ENCODE measurements around the gene DHCR24. TPM values are rescaled to one million over a fixed set of nuclear protein-coding genes. Genes with fewer than 3 reads are reported as not detected.
A peak's percentile ranks its signal among the peaks of the same experiment; 100 is the strongest.
"Not testable (repeated sequence)": the region's sequence is repeated elsewhere in the genome, so short reads cannot be mapped to it uniquely, and the experiment has no call there.

The DHCR24 gene
- total RNA-seq, 1 donor from 2014 or later = 16.6 TPM

GRCh38 chr1:54885237-54885679, 1.7 kb downstream of the DHCR24 start:
- Histone ChIP-seq H3K9me3 (no peaks in the 10 kb centered on the region), H3K4me1 (peaks cover 0 to 5% of the 10 kb centered on the region in 2 donors), H3K27me3 (no peaks in the 10 kb centered on the region), H3K27ac (no peak overlapping the region), H3K4me3 (peak overlapping the region in 1 of 2 donors; percentile 90), H3K36me3 (peaks cover 0 to 2% of the 10 kb centered on the region in 2 donors)
- no peak for DNase-seq (ENCODE audit: low spot score in 2 of 2)
- no peak for TF ChIP-seq CTCF (IDR thresholded peaks at IDR 0.05)
- intact Hi-C loops (cut with DNase I) = loop anchor here (5.0 kb wide), 2 partner anchors 62 to 478 kb away; partner anchors contain the start of gene SSBP3

GRCh38 chr1:54884768-54885167, 2.2 kb downstream of the DHCR24 start:
- Histone ChIP-seq H3K27me3 (no peaks in the 10 kb centered on the region), H3K4me3 (no peak overlapping the region), H3K4me1 (peaks cover 0 to 5% of the 10 kb centered on the region in 2 donors), H3K9me3 (peaks cover 0 to 4% of the 10 kb centered on the region in 2 donors), H3K36me3 (peaks cover 0 to 3% of the 10 kb centered on the region in 2 donors), H3K27ac (no peak overlapping the region)
- intact Hi-C loops (cut with DNase I) = loop anchor here (5.0 kb wide), 2 partner anchors 63 to 477 kb away; partner anchors contain the start of gene SSBP3
- no peak for DNase-seq (ENCODE audit: low spot score in 2 of 2)
- TF ChIP-seq CTCF (IDR thresholded peaks at IDR 0.05) = no peak

- H3K27me3 ChIP-seq = no peaks in the 10 kb centered on the region
- H3K27ac ChIP-seq = no peak overlapping the region
- TF ChIP-seq CTCF (IDR thresholded peaks at IDR 0.05) = no peak
- H3K9me3 ChIP-seq = peaks cover 0 to 4% of the 10 kb centered on the region in 2 donors
- peaks cover 0 to 5% of the 10 kb centered on the region in 2 donors for H3K4me1 ChIP-seq
- H3K4me3 ChIP-seq = no peak overlapping the region
- intact Hi-C loops (cut with DNase I) = no loop called here
- H3K36me3 ChIP-seq = peaks cover 0 to 3% of the 10 kb centered on the region in 2 donors
- no peak for DNase-seq (ENCODE audit: low spot score in 2 of 2)
Observed at GRCh38 chr1:54884135-54884586, 2.8 kb downstream of the DHCR24 start.

GRCh38 chr1:54883349-54884102, 3.5 kb downstream of the DHCR24 start:
- Histone ChIP-seq H3K4me3 (no peak overlapping the region), H3K36me3 (peaks cover 0 to 3% of the 10 kb centered on the region in 2 donors), H3K27ac (no peak overlapping the region), H3K4me1 (peaks cover 0 to 5% of the 10 kb centered on the region in 2 donors), H3K9me3 (peaks cover 0 to 4% of the 10 kb centered on the region in 2 donors), H3K27me3 (no peaks in the 10 kb centered on the region)
- no peak for DNase-seq (ENCODE audit: low spot score in 2 of 2)
- TF ChIP-seq CTCF (IDR thresholded peaks at IDR 0.05) = no peak
- intact Hi-C loops (cut with DNase I) = no loop called here

- H3K9me3 ChIP-seq = peaks cover 0 to 4% of the 10 kb centered on the region in 2 donors
- peaks cover 0 to 3% of the 10 kb centered on the region in 2 donors for H3K36me3 ChIP-seq
- DNase-seq (ENCODE audit: low spot score in 2 of 2) = no peak
- H3K27me3 ChIP-seq = no peaks in the 10 kb centered on the region
- H3K4me1 ChIP-seq = peaks cover 0 to 5% of the 10 kb centered on the region in 2 donors
- H3K4me3 ChIP-seq = no peak overlapping the region
- intact Hi-C loops (cut with DNase I) = no loop called here
- no peak overlapping the region for H3K27ac ChIP-seq
- no peak for TF ChIP-seq CTCF (IDR thresholded peaks at IDR 0.05)
Observed at GRCh38 chr1:54882519-54882918, 4.5 kb downstream of the DHCR24 start.

GRCh38 chr1:54881604-54882003, 5.4 kb downstream of the DHCR24 start:
- H3K36me3 ChIP-seq; H3K4me3 ChIP-seq; intact Hi-C loops (cut with DNase I); H3K4me1 ChIP-seq; H3K27ac ChIP-seq; H3K9me3 ChIP-seq; DNase-seq (ENCODE audit: low spot score in 2 of 2); H3K27me3 ChIP-seq: not testable (repeated sequence)
